ENCODE measurements around the gene ACOXL.
"Not testable (repeated sequence)": the region's sequence is repeated elsewhere in the genome, so short reads cannot be mapped to it uniquely, and the experiment has no call there.

Gene ACOXL

GRCh38 chr2:110732422-110733413, at the start of gene ACOXL:
ACOXL (plus strand) TSS chr2:110732573; CDS start chr2:110768390, 35,817 bp downstream.
- no peak for DNase-seq (ENCODE audit: low spot score)

- no peak for DNase-seq (ENCODE audit: low spot score)
These were observed 49.5 kb upstream of the ACOXL start for GRCh38 chr2:110682872-110683271.

DNA sequence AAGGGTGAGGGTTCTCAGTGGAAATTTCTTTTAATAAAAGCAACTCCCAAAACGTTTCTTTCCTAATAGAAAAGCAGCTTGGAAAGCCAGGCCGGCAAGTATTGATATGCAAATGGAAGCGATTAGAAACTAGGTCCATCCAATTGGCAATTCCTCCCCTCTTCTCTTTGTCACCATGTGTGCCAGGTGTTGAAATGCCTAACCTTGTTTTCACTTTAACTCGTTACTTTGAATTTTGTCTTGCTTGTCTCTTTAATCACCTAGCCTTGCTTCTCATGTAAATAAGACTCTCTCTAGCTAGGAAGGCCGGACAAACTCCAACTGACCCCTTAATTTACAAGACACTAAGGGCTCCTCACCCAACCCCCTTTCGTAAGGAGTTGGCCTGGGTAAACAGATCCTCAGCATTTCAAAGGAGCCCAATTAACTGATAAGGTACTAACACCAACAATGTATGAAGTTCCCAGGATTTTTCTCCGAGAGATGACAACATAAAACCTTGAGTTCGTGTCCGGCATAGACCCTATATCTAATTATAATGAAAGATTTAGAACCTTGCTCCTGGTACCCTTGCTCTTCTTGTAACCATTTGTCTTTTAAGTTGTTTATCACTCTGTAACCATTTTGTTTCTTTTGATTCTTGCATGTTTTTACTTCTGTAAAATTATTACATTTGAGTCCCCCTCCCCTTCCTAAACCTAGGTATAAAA, 44.4 kb upstream of the ACOXL start:
- not testable (repeated sequence) for DNase-seq (ENCODE audit: low spot score)

DNA sequence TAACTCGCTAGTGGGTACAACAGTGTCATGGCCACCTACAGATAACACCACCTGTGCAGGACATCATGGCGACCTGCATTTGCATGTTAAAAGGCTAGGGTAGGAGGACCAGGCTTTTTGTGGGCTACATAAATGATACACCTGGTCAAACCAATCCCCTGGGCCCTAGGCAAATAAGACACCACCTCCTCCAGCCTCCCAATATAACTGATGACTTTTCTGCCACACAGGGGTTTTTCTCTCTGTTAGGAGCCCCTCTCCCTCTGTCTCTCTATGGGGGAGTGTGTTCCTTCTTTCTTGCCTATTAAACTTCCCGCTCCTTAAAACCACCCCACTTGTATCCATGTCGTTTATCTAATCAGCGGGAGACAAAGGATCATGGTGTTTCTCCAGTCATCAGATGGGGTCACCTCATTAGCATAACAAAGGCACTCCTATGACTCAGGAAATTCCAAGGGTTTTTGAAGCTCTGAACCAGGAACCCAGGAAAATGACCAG, 43.7 kb upstream of the ACOXL start:
- no peak for DNase-seq (ENCODE audit: low spot score)

- DNase-seq (ENCODE audit: low spot score): no peak
These were observed 42.0 kb upstream of the ACOXL start for GRCh38 chr2:110690083-110690965.

DNA sequence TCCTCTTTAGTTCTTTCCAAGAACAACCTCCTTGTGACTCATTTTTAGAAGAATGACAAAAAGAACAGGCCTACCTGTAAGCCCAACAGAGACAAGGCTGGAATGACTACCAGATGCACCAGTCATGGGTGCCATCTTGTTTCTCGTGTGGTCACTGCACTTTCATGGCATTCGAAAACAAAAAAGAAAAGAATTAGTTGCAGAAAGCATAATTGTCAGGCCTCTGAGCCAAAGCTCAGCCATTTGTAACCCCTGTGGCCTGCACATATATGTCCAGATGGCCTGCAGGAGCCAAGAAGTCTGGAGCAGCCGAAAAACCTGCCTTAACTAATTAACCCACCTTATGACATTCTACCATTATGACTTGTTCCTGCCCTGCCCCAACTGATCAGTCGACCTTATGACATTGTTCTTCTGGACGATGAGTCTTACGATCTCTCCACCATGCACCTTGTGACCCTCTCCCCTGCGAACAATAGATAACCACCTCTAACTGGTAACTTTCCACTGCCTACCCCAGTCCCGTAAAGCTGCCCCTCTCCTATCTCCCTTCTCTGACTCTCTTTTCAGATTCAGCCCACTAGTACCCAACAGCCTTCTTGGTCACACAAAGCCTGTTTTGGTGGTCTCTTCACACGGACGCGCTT, 40.6 kb upstream of the ACOXL start:
- DNase-seq (ENCODE audit: low spot score): no peak

- DNase-seq (ENCODE audit: low spot score): not testable (repeated sequence)
These were observed 37.1 kb upstream of the ACOXL start for GRCh38 chr2:110695146-110695898.

DNA sequence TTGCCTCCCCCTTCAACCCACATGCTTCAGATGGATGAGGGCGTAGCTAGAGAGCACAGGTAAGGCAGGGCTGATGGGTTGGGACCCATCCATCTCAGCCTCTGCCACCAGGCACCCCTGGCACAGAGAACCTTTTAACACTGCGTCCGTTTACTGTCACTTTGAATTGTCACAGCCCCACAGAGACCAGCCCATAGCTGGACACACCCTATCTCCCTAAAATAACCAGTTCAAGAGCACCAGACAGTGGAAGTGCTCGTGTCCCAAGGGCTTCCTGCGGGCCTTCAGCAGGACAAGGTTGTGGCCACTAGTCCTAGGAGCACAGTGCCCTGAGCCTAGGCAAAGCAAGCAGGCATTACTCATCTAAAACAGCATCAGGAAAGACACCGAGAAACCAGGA, 34.1 kb upstream of the ACOXL start:
- not testable (repeated sequence) for DNase-seq (ENCODE audit: low spot score)

GRCh38 chr2:110702514-110703380, 29.6 kb upstream of the ACOXL start:
- no peak for DNase-seq (ENCODE audit: low spot score)

DNA sequence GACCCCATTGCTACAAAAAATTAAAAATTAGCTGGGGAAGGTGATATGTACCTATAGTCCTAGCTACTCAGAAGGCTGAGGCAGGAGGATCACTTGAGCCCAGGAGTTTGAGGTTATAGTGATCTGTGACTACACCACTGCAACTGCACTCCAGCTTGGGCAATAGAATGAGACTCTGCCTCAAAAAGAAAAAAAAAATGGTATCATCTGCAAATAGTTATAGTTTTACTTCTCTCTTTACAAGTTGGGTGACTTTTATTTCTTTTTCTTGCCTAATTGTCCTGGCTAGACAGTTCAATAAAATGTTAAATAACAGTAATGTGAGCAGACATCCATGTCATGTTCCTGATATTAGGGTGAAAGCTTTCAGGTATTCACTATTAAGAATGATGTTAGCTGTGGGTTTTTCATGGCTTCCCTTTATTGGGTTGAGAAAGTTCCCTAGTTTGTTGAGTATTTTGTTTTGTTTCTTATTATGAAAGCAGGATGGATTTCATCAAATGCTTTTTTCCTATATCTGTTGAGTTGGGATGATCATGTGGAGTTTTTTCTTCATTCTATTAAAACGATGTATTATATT, 24.9 kb upstream of the ACOXL start:
- DNase-seq (ENCODE audit: low spot score): no peak

DNA sequence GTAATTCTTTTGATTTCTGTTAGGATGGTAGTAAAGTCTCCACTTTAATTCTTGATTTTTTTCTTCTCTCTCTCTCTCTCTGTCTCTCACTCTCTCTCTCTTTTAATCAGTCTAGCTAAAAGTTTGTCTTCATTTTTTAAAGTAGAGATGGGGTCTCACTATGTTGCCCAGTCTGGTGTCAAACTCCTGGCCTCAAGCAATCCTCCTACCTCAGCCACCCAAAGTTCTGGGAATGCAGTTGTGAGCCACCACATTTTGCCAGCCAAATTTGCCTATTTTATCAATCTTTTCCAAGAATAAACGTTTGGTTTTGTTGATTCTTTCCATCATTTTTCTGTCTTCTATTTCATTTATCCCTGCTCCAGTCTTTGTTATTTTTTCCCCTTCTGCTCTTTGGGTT, 23.9 kb upstream of the ACOXL start:
- DNase-seq (ENCODE audit: low spot score): no peak

DNA sequence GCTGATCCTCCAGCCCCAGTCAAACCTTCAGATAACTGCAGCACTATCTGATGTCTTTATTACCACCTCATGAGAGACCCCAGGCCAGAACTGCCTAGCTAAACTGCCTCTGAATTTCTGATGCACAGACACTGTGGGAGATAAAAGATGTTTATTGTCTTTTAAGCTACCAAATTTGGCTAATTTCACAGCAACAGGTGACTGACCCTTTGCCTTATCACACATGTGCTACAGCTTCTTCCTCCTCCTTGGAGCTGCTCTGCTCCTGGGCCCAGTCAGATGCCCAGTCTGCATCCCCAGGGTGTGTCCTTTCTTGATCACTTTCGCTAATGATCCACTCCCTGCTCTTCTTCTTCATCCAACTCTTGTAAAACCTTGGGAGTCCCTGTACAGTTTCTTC, 19.6 kb upstream of the ACOXL start:
- no peak for DNase-seq (ENCODE audit: low spot score)

DNA sequence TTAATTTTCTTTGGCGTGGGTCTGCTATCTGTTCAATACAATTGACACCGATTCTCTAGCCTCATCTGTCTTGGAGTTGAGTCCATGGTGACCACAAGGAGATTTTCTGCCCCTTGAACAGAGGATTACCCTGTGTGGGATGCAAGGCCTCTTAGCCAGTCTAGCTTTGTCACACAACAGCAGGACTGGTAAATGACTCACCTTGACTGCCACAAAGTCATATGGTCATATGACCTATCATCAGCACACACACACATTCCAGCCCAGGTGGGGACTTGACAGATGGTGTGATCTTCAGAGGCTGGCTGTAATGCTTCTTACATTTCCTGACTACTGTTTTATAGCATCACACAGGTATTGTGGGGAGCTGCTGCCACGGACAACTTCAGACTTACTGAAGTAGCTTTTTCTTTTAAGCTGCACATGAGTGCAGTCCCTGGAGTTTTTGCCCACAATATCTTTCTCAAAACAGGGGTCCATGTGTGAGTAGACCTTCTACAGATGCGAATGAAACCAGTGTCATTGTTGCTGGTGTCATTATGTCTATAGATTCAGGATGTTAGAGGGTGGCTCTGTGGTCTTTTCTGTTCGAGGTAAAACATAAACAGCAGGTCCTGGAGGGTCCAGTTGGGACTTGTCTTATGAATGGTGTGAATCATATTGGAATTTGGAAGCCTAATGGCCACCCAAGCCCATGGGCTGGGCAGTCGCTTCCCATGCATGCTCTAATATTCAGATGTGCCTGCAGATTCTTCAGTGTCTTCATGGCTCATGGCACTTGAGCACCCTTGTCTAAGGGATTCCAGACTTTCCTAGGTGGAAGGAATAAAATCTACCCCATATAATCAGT, 18.6 kb upstream of the ACOXL start:
- no peak for DNase-seq (ENCODE audit: low spot score)

DNA sequence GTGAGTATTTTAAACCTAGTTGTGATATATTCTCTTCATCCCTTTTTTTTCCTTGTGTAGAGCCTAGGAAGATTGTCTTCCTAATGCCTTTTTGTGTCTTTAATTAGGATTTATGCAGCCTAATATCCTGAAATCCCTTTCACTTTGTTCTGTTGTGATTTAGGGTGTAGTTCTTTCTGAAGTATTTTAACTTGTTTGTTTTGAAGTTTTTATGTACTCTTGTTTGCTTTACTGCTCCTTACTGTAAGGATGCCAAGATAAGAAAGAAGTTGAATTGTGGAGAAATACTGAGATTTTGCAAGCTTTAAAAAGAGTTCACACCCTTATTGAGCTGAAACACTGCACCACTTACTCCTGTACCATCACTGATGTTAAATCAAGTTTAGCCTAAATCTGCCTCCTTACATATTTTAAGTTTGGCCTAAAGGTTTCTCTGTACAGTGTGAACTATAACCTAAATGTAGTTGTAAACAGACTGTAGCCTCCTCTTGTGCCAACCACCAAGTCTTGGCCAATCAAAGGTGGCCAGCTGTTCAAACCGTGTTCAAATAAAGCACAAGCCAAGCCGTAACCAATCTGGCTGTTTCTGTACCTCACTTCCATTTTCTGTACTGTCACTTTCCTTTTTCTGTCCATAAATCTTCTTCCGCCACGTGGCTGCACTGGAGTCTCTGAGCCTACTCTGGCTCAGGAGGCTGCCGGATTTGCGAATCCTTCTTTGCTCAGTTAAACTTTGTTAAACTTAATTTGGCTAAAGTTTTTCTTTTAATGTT, 17.7 kb upstream of the ACOXL start:
- no peak for DNase-seq (ENCODE audit: low spot score)

- no peak for DNase-seq (ENCODE audit: low spot score)
These were observed 15.3 kb upstream of the ACOXL start for GRCh38 chr2:110716959-110717645.

GRCh38 chr2:110717734-110718133, 14.6 kb upstream of the ACOXL start:
- no peak for DNase-seq (ENCODE audit: low spot score)

GRCh38 chr2:110718382-110718781, 14.0 kb upstream of the ACOXL start:
- no peak for DNase-seq (ENCODE audit: low spot score)
